ENCODE measurements around the gene YPEL1. TPM values are rescaled to one million over a fixed set of nuclear protein-coding genes. Genes with fewer than 3 reads are reported as not detected.
"Not testable (repeated sequence)": the region's sequence is repeated elsewhere in the genome, so short reads cannot be mapped to it uniquely, and the experiment has no call there.

Gene YPEL1
- total RNA-seq, 1 donor from 2014 or later: 0.61 TPM

DNA sequence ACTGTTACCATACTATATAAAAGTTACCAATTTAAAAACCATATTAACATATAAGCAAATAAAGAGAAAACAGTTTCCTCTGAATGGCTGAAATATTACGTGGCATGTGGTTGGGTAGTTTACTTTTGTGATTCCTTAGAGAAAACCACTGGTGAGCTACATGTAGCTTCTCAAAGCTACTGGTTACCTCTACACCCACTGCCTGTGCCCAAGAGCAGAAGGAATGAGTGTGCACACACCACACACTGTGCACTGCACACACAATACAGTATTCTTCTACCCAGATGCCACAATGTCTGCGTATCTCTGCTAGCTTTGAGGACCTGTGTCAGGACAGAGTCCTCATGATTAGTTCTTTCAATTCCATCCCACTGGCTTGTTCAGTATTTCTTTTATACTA, 25.5 kb upstream of the YPEL1 start:
- Mint-ChIP-seq H3K9me3 (no peaks in the 10 kb centered on the region), H3K36me3 (ENCODE audit: low read depth) (peaks cover 62% of the 10 kb centered on the region), H3K27ac (no peak overlapping the region), H3K27me3 (no peaks in the 10 kb centered on the region), H3K4me3 (no peak overlapping the region), H3K4me1 (peaks cover 49% of the 10 kb centered on the region)
- intact Hi-C loops (cut with micrococcal nuclease): no loop called here
- no peak for DNase-seq

DNA sequence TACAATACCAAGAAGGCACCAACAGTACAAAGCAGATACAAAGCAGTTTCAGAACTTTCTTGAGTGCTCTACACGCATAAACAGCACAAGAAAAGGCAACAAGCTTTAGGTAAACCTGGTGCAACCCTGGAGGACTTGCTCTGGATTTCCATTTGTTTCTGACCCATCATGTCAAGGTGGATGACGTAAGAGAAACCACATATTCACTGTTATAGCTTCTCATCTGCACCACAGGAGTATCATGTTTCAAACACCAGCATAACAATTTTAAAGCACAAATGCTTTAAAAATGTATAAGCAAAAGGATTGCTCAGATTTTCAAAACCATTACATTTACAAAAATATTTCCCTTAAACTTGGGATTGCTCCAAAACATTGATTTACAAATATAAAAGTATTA, 25.0 kb upstream of the YPEL1 start:
- Mint-ChIP-seq H3K4me3 (no peak overlapping the region), H3K4me1 (peaks cover 48% of the 10 kb centered on the region), H3K27me3 (no peaks in the 10 kb centered on the region), H3K36me3 (ENCODE audit: low read depth) (peaks cover 59% of the 10 kb centered on the region), H3K27ac (no peak overlapping the region), H3K9me3 (no peaks in the 10 kb centered on the region)
- no peak for DNase-seq
- intact Hi-C loops (cut with micrococcal nuclease): no loop called here

DNA sequence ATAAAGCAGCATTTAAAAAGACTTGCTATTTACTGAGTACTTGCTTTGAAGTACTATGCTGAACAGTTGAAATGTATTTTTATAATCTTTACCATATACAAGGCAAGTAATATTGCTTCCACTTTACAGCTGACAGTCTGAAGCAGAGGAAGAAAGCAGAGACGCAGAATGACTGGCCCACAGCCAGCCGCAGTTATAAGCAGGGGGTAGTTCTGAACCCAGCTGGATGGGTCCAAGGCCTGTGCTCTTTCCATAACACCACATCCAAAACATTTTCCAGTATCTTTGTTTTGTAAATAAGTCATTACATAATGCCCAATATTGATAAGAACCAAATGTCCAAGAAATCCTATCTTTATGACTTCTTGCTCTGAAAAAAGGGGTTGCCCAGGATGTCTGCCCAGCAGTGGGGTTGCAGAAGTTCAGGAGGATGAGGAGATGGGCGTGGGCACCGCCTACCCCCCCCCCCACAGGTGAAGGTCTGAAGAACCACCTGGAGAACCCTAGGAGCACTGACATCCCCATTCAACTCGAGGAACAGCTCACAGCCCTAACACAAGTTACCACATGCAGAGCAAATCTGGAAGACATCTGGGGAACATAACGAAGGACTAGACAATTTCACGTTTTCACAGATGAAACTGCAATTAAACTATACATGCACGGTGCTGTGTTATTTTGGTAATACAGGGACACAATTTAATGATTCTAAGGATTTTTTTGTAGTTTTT, 24.2 kb upstream of the YPEL1 start:
- DNase-seq: no peak
- intact Hi-C loops (cut with micrococcal nuclease): no loop called here
- Mint-ChIP-seq H3K36me3 (ENCODE audit: low read depth) (peaks cover 52% of the 10 kb centered on the region), H3K4me1 (peaks cover 41% of the 10 kb centered on the region), H3K27ac (no peak overlapping the region), H3K4me3 (no peak overlapping the region), H3K27me3 (no peaks in the 10 kb centered on the region), H3K9me3 (no peaks in the 10 kb centered on the region)

DNA sequence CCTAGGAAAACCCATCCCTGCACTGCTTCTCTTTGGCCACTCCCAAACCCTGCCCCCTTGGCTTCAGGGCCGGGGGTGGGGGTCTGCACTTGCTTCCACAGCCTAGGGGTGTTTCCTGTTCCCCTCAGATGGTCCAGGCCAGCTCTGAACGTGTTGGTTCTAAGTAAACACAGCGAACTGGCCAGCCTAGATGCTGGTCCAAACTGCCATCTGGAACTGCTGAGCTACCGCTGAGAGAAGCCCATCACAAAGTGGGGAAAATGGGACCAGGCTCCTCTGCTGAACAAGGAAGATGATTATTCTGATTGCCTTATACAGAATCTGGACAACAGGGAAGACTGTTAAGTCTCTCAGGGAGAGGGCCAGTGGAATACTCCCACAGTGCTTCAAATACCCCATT, 23.5 kb upstream of the YPEL1 start:
- H3K27ac Mint-ChIP-seq: no peak overlapping the region
- peaks cover 48% of the 10 kb centered on the region for H3K36me3 Mint-ChIP-seq (ENCODE audit: low read depth)
- intact Hi-C loops (cut with micrococcal nuclease): no loop called here
- H3K4me3 Mint-ChIP-seq: no peak overlapping the region
- no peaks in the 10 kb centered on the region for H3K9me3 Mint-ChIP-seq
- DNase-seq: no peak
- no peaks in the 10 kb centered on the region for H3K27me3 Mint-ChIP-seq
- H3K4me1 Mint-ChIP-seq: peaks cover 34% of the 10 kb centered on the region

DNA sequence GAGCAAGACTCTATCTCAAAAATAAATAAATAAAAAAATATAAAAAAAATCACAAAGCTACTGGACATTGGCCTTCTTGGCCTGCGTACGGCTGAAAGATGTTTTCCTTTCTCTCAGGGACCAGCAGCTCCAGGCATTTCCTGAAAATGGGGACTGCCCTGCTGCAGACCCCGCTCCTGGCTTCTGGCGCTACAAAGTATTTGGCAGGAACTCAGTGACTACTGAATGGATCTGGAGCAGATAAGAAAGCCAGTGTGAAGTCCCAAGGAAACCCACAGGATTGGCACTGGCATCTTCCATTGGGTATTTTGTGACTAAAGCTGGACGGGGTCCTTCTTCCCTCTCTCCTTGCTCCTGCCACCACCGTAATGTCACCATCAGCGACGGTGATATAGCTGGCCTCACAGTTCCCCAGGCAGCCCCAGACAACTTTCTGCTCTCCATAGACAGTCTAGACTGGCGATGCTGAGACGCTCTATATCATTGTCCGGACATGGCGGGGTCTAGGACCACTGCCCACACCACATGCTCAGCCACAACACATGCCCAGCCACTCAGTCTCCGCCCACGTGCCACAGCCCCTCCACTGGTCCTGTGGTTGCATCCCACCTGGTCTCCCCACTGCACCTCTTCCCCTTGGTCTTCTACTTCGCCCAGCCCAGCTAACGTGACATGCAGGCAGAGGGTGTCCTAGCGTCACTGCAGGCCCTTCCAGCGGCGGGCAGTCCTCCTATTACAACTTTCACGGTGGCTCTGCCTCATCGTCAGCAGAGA, 22.7 kb upstream of the YPEL1 start:
- intact Hi-C loops (cut with micrococcal nuclease): no loop called here
- Mint-ChIP-seq H3K36me3 (ENCODE audit: low read depth) (peaks cover 41% of the 10 kb centered on the region), H3K27ac (no peak overlapping the region)

DNA sequence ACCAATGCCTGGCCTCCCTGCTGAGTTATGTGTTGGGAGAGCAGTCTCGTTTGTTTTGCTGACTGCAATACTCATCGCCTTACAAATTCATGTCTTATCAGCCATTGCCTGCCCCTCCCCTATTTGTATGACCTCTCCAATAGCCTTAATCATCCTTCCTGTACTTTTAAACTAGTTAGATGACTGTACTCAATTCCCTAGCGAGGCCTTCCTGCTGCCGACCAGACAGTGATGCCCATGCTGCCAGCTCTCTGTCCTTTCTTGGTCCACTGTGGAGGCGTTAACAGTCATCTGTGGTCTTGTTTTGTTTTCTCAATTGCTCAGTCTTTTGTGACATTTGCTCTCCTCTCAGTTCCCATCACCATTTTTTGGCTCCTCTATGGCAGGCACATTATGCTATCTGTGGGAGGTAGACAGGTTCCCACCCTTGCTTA, 20.3 kb upstream of the YPEL1 start:
- no peaks in the 10 kb centered on the region for H3K9me3 Mint-ChIP-seq
- intact Hi-C loops (cut with micrococcal nuclease): no loop called here
- H3K27ac Mint-ChIP-seq: no peak overlapping the region
- peaks cover 22% of the 10 kb centered on the region for H3K36me3 Mint-ChIP-seq (ENCODE audit: low read depth)
- H3K27me3 Mint-ChIP-seq: no peaks in the 10 kb centered on the region
- no peak overlapping the region for H3K4me3 Mint-ChIP-seq
- DNase-seq: no peak
- peaks cover 9% of the 10 kb centered on the region for H3K4me1 Mint-ChIP-seq

More for the DNA sequence above, 22.7 kb upstream of the YPEL1 start:
- H3K4me3 Mint-ChIP-seq: no peak overlapping the region
- no peaks in the 10 kb centered on the region for H3K9me3 Mint-ChIP-seq
- H3K4me1 Mint-ChIP-seq: peaks cover 25% of the 10 kb centered on the region
- DNase-seq: no peak
- H3K27me3 Mint-ChIP-seq: no peaks in the 10 kb centered on the region

DNA sequence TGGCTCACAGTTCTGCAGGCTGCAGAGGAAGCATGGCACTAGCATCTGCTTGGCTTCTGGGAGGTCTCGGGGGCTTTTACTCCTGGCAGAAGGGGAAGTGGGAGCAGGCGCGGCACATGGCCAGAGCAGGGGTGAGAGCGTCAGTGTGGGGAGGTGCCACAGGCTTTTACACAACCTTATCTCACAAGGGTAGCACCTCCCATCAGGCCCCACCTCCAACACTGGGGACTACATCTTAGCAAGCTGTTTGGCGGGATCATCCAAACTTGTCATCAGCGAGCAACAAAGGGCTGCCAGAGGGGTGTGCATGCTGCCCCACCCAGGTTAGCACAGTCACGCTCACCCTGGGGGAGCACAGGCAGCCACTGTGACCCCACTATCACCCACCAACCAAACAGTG, 18.9 kb upstream of the YPEL1 start:
- no peaks in the 10 kb centered on the region for H3K27me3 Mint-ChIP-seq
- H3K9me3 Mint-ChIP-seq: no peaks in the 10 kb centered on the region
- H3K27ac Mint-ChIP-seq: no peak overlapping the region
- H3K4me3 Mint-ChIP-seq: no peak overlapping the region
- H3K4me1 Mint-ChIP-seq: peaks cover 3% of the 10 kb centered on the region
- DNase-seq: no peak
- intact Hi-C loops (cut with micrococcal nuclease): no loop called here
- H3K36me3 Mint-ChIP-seq (ENCODE audit: low read depth): peaks cover 16% of the 10 kb centered on the region

DNA sequence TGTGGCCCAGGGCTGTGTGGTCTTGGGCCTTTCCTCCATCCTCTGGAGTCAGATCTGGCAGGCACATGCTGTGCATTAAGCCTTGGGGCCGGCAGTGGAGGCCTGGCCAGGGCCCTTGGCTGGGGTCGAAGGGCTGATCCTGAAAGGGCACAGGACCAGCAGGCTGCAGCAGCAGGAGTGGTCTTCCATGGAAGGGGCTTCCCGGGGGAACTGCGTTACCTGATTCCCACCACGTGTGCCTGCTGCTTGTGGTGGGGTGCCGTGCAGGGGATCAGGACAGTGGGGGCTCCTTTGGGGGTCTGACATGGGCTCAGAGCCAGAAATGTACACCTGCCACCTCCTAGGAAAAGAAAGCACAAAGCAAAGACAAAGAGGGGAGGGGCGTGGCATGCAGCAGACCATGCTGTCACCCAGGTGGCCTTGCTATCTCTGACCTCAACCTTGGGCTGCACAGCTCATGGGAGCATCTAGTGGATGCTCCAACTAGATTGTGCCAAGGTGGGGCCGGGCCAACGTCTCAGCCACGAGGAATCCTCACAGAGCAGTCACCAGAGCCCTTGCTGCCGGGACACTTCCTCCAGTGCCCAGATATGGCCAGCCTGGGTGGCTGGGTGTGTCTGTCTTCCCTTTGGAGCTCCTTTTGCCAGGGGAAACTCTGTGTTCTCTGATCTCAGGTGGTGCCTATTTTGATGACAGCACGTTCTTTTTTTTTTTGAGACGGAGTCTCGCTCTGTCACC, 17.9 kb upstream of the YPEL1 start:
- Mint-ChIP-seq H3K36me3 (ENCODE audit: low read depth) (peaks cover 11% of the 10 kb centered on the region), H3K4me3 (no peak overlapping the region), H3K4me1 (peaks cover 3% of the 10 kb centered on the region), H3K27me3 (no peaks in the 10 kb centered on the region), H3K9me3 (no peaks in the 10 kb centered on the region), H3K27ac (no peak overlapping the region)
- no peak for DNase-seq
- intact Hi-C loops (cut with micrococcal nuclease): no loop called here

DNA sequence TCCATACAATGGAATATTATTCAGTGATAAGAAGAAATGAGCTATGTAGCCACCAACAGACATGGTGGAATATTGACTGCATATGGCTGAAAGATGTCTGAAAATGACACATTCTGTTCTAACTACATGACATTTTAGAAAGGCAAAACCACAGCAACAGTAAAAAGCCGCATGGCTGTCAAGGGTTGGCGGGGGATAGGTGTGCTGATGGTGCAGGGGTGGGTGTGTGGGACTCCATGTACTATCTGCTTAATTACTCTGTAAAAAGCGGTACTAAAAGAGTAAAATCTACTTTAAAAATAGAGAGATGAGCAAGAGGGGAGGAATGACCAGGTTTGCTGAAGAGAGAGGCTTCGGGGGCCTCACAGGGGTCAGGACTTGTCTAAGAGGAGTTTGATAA, 16.7 kb upstream of the YPEL1 start:
- DNase-seq: no peak
- no peaks in the 10 kb centered on the region for H3K9me3 Mint-ChIP-seq
- H3K27me3 Mint-ChIP-seq: no peaks in the 10 kb centered on the region
- no peak overlapping the region for H3K27ac Mint-ChIP-seq
- intact Hi-C loops (cut with micrococcal nuclease): no loop called here
- H3K4me1 Mint-ChIP-seq: peaks cover 3% of the 10 kb centered on the region
- H3K36me3 Mint-ChIP-seq (ENCODE audit: low read depth): peaks cover 7% of the 10 kb centered on the region
- no peak overlapping the region for H3K4me3 Mint-ChIP-seq

DNA sequence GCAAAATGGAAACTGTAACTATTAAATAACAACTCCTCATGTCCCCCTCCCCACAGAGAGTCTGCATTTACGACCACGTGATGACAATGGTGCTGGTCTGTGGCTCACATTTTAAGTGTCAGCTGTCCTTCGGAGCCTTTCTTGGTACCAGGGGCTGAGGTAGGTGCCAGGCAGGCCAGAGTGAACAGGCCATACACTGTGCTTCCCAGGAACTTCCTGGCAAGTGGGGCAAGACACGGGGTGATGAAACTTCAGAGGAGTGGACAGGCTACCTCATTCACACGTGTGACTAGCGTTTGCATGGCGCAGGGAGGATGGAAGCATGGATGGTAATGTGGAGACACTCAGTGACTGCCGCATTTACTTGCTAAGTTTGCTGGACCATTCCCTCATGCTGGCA, 10.4 kb upstream of the YPEL1 start:
- no peak for DNase-seq
- H3K4me3 Mint-ChIP-seq: no peak overlapping the region
- intact Hi-C loops (cut with micrococcal nuclease): no loop called here
- H3K4me1 Mint-ChIP-seq: no peaks in the 10 kb centered on the region
- H3K9me3 Mint-ChIP-seq: no peaks in the 10 kb centered on the region
- H3K36me3 Mint-ChIP-seq (ENCODE audit: low read depth): no peaks in the 10 kb centered on the region
- H3K27me3 Mint-ChIP-seq: peaks cover 2% of the 10 kb centered on the region
- no peak overlapping the region for H3K27ac Mint-ChIP-seq

DNA sequence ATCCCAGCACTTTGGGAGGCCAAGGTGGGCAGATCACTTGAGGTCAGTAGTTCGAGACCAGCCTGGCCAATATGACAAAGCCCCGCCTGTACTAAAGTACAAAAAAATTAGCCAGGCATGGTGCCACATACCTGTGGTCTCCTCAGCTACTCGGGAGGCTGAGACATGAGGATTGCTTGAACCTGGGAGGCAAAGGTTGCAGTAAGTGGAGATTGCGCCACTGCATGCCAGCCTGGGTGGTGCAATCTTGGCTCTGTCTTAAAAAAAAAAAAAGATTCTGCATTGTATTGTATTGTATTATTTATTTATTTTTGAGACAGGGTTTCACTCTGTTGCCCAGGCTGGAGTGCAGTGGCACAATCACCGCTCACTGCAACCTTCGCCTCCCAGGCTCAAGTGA, 9.3 kb upstream of the YPEL1 start:
- H3K9me3 Mint-ChIP-seq; H3K4me3 Mint-ChIP-seq; H3K4me1 Mint-ChIP-seq; H3K27ac Mint-ChIP-seq; H3K36me3 Mint-ChIP-seq (ENCODE audit: low read depth); DNase-seq; intact Hi-C loops (cut with micrococcal nuclease); H3K27me3 Mint-ChIP-seq: not testable (repeated sequence)

DNA sequence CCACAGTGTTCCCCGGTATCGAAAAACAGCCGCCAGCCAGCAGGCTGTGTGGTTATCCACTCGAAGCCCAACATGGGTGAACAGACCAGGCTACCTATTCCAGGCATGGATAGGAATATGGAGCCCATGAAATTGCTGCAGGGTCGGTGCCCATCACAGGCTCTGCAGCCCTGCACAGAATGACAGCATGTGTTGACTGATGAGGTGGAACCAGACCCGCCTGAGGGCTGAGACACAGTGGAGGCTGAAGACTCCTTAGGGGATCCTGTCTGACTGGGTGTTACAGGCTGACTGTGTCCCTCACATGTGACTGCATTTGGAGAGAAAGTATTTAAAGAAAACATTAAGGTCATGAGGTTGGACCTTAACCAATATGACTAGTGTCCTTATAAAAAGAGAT, 6.2 kb upstream of the YPEL1 start:
- H3K4me3 Mint-ChIP-seq: no peak overlapping the region
- peaks cover 26% of the 10 kb centered on the region for H3K27me3 Mint-ChIP-seq
- no peaks in the 10 kb centered on the region for H3K36me3 Mint-ChIP-seq (ENCODE audit: low read depth)
- H3K27ac Mint-ChIP-seq: no peak overlapping the region
- intact Hi-C loops (cut with micrococcal nuclease): no loop called here
- no peaks in the 10 kb centered on the region for H3K9me3 Mint-ChIP-seq
- DNase-seq: no peak
- H3K4me1 Mint-ChIP-seq: peaks cover 4% of the 10 kb centered on the region

DNA sequence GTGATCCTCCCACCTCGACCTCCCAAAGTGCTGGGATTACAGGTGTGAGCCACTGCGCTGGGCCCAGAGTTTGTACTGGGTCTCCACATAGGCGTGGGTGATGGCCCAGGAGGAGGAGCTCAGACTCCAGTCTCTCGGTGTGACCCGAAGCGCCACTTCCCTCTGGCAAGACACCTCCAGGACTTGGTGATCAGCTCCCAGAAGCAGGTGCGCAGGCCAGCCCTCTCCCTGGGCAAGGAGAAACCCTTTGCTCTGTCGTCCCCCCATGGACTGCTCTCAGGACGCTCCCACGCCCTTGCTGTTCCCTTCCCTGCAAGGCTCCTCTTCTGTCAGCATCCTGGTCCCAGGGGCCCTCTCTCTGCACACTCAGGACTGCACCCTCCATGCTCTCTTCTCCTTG, 5.5 kb upstream of the YPEL1 start:
- Mint-ChIP-seq H3K4me1 (peaks cover 4% of the 10 kb centered on the region), H3K27me3 (peaks cover 26% of the 10 kb centered on the region), H3K4me3 (no peak overlapping the region), H3K36me3 (ENCODE audit: low read depth) (no peaks in the 10 kb centered on the region), H3K27ac (no peak overlapping the region), H3K9me3 (no peaks in the 10 kb centered on the region)
- no peak for DNase-seq
- intact Hi-C loops (cut with micrococcal nuclease): no loop called here

DNA sequence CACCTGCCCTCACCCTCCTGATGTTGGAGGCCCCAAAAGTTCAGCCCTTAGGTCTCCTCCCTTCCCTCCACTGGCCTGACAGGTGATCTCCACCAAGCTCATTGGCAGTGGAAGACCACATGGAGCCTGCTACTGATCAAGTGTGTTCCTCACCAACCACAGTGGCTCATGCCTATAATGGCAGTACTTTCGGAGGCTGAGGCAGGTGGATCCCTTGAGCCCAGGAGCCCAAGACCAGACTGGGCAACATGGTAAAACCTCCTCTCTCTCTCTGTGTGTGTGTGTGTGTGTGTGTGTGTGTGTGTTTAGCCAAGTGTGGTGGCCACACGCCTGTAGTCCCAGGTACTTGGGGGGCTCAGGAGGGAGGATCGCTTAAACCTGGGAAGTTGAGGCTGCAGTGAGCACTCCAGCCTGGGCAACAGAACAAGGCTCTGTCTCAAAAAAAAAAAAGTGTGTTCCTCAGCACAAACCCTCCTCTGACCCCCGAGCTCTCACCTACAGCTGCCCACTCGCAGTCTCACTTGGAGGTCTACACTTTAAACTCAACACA, 4.3 kb upstream of the YPEL1 start:
- Mint-ChIP-seq H3K36me3 (ENCODE audit: low read depth) (no peaks in the 10 kb centered on the region), H3K9me3 (no peaks in the 10 kb centered on the region), H3K4me3 (no peak overlapping the region), H3K4me1 (peaks cover 7% of the 10 kb centered on the region), H3K27me3 (peaks cover 26% of the 10 kb centered on the region), H3K27ac (no peak overlapping the region)
- intact Hi-C loops (cut with micrococcal nuclease): no loop called here
- DNase-seq: no peak
